Activated naive CD8-positive, alpha-beta T cell treated with anti-CD3 and anti-CD28 coated beads, Interleukin-2, amount 10 ng/mL, durations not matched to agents 7 days and 5 days (primary cell): ENCODE data around the gene RHOT1. TPM values are rescaled to one million over a fixed set of nuclear protein-coding genes. Genes with fewer than 3 reads are reported as not detected.

Experiments
- ATAC-seq: fragments of 150-1000 bp; cut with Tn5 transposase; one replicate; pipeline ENCODE4 v1.10.0; 2021; ENCODE audit warnings: low read depth, moderate library complexity
- POLR2A ChIA-PET: fragments of 350-600 bp; sonication (Branson Sonifier 250); formaldehyde crosslinking; loops from one replicate; lab custom pipeline; 2021; ENCODE audit warnings: antibody characterized with exemption; lab: Charles Lee
- DNase-seq: peaks from one replicate; pipeline ENCODE4 v3.0.0; 2021
- H3K27ac Mint-ChIP-seq: one replicate; pipeline ENCODE4 v1.8.0; 2022; ENCODE audit warnings: mild to moderate bottlenecking, mixed read lengths
- H3K27me3 Mint-ChIP-seq: one replicate; pipeline ENCODE4 v1.8.0; 2022; ENCODE audit warnings: mild to moderate bottlenecking, moderate library complexity, mixed read lengths
- H3K36me3 Mint-ChIP-seq: one replicate; pipeline ENCODE4 v1.8.0; 2021; ENCODE audit warnings: mild to moderate bottlenecking, mixed read lengths
- H3K4me1 Mint-ChIP-seq: one replicate; pipeline ENCODE4 v1.8.0; 2021; ENCODE audit warnings: mixed read lengths
- H3K4me3 Mint-ChIP-seq: one replicate; pipeline ENCODE4 v1.8.0; 2022; ENCODE audit warnings: mild to moderate bottlenecking, moderate library complexity, mixed read lengths
- H3K9me3 Mint-ChIP-seq: one replicate; pipeline ENCODE4 v1.8.0; 2021; ENCODE audit warnings: mixed read lengths
- total RNA-seq, 2 experiments: library from RNA; stranded (reverse); gene quantifications; one replicate each; pipeline ENCODE4 v1.2.3, GENCODE V29; 2021

The RHOT1 gene
- total RNA-seq, 2 experiments from 2014 or later = 29.8 to 30.0 TPM

DNA sequence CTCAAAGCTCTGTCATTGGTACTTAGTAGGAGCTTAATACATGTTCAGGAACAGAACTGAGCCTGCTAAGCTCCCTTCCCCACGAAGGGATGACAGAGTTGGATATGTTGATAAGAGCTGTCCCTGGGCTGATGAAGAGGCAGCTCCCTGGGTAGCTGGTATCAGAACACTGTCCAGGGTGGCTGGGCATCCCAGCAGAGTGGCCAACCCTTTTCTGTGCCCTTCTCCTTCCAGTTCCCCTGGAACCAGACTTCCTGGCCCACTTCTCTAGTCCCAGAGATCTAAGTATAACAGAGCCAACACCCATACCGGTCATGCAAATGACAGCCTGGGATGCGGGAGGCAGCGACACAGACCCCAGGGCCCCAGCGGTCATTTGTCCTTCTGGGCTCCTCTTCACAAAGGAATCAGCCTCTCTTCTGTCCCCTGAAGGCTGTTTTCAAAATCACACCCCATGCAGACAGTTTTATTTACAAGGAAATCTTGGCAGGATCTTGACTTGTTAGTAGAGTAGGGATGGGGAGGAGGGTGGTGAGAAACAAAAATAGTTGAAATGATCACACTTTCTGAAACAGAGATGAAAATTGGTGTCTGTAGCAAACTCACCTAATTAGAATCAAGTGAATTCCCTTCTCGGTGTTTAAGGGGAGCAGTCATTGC is 122.0 kb downstream of the RHOT1 start:
- Mint-ChIP-seq H3K4me3 (peak overlapping the region; percentile 10), H3K27me3 (peaks cover 70% of the 10 kb centered on the region), H3K4me1 (peaks cover 9% of the 10 kb centered on the region), H3K27ac (no peak overlapping the region), H3K9me3 (no peaks in the 10 kb centered on the region), H3K36me3 (no peaks in the 10 kb centered on the region)
- POLR2A ChIA-PET = no interaction called here
- DNase-seq = no peak
- no peak for ATAC-seq

DNA sequence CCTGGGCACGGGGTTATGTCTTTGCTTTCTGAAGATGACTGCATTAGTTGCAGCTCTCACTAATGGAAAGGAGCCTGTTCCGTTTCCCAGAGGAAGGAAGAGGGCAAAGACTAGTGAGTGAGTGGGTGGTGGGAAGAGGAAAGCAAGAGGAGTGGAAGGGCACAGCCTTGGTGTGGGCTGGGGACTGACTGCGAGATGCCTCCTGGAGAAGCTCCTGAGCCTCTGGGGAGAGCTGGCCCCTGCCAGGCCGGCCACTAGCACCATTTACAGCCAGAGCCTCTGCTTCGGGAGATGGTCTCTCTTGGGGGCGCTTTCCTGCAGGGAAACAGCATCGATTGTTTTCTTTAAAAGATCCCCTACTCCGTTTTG is 122.5 kb downstream of the RHOT1 start:
- DNase-seq (no peak), ATAC-seq (no peak)
- H3K9me3 Mint-ChIP-seq = no peaks in the 10 kb centered on the region
- H3K36me3 Mint-ChIP-seq = no peaks in the 10 kb centered on the region
- no peak overlapping the region for H3K27ac Mint-ChIP-seq
- peak overlapping the region; percentile 76 for H3K4me3 Mint-ChIP-seq
- H3K4me1 Mint-ChIP-seq = peaks cover 9% of the 10 kb centered on the region
- H3K27me3 Mint-ChIP-seq = peaks cover 70% of the 10 kb centered on the region
- POLR2A ChIA-PET = no interaction called here

DNA sequence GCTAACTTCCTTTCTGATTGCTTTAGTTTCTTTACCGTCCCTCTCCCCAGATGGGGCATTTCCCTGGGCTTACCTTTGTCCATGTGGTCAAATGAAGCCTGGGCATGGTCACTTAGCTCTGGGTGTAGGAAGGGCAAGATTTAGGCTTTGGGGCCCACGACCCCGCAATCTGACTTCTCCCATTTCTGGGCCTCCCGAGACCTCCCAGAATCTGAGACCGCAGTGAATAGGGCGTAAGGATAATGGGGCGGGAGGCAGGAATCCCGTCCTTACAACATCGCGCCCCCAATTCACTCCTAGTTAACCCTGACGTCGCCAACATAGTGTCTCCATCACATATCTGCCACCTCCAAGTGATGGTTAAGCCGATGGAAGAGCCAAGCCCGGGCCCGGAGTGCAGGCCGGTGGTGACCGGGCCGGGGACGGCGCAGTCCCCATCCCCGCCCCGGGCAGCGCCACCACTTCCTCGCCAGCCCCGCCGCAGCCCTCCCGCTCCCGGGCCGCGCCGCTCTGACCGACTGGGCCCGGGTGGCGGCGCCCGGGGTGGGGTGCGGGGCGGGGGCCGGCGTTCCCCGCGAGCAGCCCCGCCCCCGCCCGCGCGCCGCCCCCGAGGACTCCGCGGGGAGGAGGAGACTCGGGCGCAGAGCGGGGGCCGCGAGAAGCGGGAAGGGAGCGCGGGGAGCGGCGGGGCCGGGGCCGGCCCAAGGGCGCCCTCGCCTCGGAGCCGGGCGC is 123.1 kb downstream of the RHOT1 start, which contains the start of gene RHBDL3:
TSS of gene RHBDL3 (plus strand) at position 641 of the 732 bp plus-strand sequence. CDS start 358 bp downstream, outside the sequence.
- ATAC-seq (peak; percentile 51), DNase-seq (peak; percentile 52)
- H3K4me1 Mint-ChIP-seq = peaks cover 9% of the 10 kb centered on the region
- H3K4me3 Mint-ChIP-seq = peak within 1 kb of the TSS; percentile 76
- no peak within 1 kb of the TSS for H3K27ac Mint-ChIP-seq
- H3K27me3 Mint-ChIP-seq = peaks cover 75% of the 10 kb centered on the region
- H3K9me3 Mint-ChIP-seq = no peaks in the 10 kb centered on the region
- no peaks in the 10 kb centered on the region for H3K36me3 Mint-ChIP-seq
- POLR2A ChIA-PET = no interaction called here

DNA sequence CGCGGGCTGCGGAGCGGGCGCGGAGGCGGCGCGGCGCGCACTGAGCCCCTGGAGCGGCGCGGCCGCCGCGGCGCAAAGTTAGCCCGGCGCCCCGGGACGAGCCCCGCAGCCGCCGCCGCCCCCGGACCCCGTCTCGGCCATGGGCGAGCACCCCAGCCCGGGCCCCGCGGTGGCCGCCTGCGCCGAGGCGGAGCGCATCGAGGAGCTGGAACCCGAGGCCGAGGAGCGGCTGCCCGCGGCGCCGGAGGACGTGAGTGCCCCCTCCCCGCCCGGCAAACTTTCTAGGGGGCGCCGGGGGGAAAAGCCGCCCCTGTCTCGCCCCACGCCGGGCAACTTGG is 123.7 kb downstream of the RHOT1 start:
- Mint-ChIP-seq H3K27me3 (peaks cover 78% of the 10 kb centered on the region), H3K4me3 (no peak overlapping the region), H3K36me3 (no peaks in the 10 kb centered on the region), H3K9me3 (no peaks in the 10 kb centered on the region), H3K4me1 (peaks cover 9% of the 10 kb centered on the region), H3K27ac (no peak overlapping the region)
- POLR2A ChIA-PET = no interaction called here
- DNase-seq = peak; percentile 43
- peak; percentile 13 for ATAC-seq

DNA sequence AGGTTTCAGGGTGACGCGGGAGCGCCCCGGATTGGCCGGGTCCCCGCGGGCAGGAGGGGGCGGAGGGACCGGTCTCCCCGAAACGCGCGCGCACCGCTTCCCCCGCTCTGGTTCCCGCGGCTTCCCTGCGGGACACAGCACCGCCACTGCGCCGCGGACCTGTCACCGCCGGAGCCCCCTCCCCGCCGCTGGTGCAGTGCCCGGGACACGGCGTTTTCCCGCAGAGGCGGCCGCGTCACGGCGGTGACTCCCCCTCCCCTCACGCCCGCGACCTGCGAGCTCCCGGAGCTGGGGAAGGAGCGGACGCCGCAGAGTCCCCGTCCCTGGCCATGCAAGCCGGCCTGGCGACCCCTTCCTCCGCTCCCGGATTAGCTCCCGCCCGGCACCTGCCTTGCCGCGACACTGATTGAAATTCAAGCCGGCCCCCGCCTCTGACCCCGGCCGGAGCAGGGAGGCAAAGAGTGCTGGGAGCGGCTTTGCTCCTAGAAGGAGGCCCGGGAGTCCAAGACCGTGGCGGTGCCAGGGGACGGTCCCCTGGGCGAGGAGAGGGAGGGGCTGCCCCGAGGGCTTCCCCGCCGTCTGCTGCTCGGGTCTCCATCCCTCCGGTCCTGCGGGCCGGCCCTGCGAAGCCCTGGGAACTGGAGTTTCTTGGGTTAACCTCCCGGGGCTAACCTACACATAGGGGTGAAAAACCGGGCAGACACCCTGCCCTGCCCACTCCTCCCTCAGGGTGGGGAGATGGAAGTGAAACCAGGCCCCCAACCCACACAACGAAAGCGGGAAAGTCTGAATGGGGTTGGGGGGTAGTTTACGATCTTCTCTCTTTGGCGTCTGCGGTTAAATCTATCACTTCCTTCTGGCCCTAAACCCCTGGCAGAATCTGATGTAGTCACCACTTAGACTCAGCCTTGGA is 124.3 kb downstream of the RHOT1 start:
- Mint-ChIP-seq H3K36me3 (no peaks in the 10 kb centered on the region), H3K27ac (no peak overlapping the region), H3K9me3 (no peaks in the 10 kb centered on the region), H3K27me3 (peaks cover 78% of the 10 kb centered on the region), H3K4me1 (peaks cover 9% of the 10 kb centered on the region), H3K4me3 (peak overlapping the region; percentile 74)
- DNase-seq = peak; percentile 57
- POLR2A ChIA-PET = no interaction called here
- peak; percentile 23 for ATAC-seq

DNA sequence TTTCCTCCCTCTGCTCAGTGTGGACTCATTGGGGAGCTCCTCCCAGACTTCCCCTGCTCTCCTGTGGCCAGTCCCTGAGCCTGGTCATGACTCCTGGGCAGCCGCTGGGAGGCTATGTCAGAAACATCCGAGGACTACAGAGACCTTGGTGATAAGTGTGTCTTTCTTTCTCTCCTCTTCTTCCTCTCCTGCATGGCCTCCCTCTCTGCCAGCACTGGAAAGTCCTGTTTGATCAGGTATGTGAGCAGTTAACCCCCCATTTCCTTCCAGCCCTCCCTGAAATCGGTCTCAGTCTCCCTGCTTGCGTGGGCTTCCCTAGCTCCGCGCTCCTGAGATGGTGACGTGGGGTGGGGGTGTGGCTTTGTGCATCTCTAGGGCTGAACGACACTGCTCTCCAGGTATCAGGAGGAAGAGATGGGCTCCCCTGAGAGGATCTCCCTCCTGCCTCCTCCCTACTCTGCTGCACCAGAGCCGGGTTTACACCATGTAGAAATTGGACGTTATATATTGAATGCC is 125.4 kb downstream of the RHOT1 start:
- Mint-ChIP-seq H3K4me3 (peak overlapping the region; percentile 70), H3K36me3 (no peaks in the 10 kb centered on the region), H3K4me1 (peaks cover 9% of the 10 kb centered on the region), H3K9me3 (no peaks in the 10 kb centered on the region), H3K27me3 (peaks cover 78% of the 10 kb centered on the region), H3K27ac (no peak overlapping the region)
- DNase-seq (no peak), ATAC-seq (peak; percentile 13)
- POLR2A ChIA-PET = interaction anchor here (0.6 kb wide), 1 partner anchor 61 kb away, joined by 3 read pairs; no protein-coding TSS in a partner anchor

DNA sequence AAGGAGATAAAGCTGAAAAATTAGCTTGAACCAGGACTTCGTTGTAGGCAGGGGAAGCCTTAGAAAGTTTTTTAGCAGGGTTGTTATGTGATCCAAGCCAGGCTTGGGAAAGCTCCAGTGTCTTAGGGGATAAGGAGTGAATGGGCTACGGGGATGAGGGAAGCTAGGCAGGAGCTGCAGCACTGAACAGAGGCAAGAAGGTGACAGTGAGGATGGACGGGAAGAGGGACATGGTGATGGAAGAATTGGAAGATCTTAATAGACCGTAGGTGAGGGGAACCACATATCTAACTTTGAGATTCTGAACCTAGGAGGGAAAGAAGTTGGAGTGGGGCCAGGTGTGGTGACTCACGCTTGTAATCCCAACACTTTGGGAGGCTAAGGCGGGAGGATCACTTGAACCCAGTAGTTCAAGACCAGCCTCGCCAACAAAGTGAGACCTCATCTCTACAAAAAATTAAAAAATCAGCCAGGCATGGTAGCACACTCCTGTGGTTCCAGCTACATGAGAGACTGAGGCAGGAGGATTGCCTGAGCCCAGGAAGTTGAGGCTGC is 126.5 kb downstream of the RHOT1 start:
- POLR2A ChIA-PET = no interaction called here
- no peak overlapping the region for H3K27ac Mint-ChIP-seq
- peaks cover 9% of the 10 kb centered on the region for H3K4me1 Mint-ChIP-seq
- ATAC-seq (no peak), DNase-seq (no peak)
- no peaks in the 10 kb centered on the region for H3K9me3 Mint-ChIP-seq
- no peaks in the 10 kb centered on the region for H3K36me3 Mint-ChIP-seq
- H3K4me3 Mint-ChIP-seq = no peak overlapping the region
- H3K27me3 Mint-ChIP-seq = peaks cover 73% of the 10 kb centered on the region

DNA sequence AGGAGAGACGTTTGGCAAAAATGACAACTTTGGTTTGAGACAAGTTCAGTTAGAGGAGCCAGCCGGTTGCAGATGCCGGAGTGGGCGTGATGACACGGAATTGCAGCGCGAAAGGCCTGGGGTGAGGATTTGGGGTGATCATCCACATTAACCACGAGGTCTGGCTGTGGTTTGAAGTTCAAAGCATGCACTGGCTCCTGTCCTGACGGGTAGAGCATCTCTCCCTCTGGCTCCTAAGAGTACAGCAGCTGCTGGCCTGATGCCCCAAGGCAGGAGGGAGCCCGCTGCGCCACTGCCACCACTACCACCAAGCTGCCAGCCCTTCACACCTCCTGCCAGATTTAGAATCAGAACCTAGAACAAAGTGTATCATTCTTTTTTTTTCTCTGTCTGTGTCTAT is 127.1 kb downstream of the RHOT1 start:
- Mint-ChIP-seq H3K27me3 (peaks cover 70% of the 10 kb centered on the region), H3K36me3 (no peaks in the 10 kb centered on the region), H3K27ac (no peak overlapping the region), H3K4me1 (peaks cover 9% of the 10 kb centered on the region), H3K4me3 (no peak overlapping the region), H3K9me3 (no peaks in the 10 kb centered on the region)
- DNase-seq (no peak), ATAC-seq (no peak)
- POLR2A ChIA-PET = no interaction called here

DNA sequence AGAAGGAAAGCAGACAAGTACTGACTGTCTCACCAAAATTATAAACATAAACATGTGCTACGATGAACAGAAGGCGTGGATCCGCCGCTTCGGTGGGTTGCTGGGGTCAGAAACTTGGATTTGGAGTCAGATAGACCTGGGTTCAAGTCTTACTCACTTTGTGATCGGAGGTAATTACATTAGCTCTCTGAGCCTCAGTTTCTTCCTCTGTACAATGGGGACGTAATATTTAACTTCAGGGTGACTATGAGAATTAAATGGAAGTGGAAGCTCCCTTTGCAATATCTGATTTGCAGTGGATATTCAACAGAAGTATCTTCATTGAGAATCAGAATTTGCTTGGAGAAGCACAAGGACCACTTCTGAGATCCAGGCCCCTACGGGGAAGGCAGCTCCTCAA is 129.5 kb downstream of the RHOT1 start:
- Mint-ChIP-seq H3K9me3 (no peaks in the 10 kb centered on the region), H3K4me3 (no peak overlapping the region), H3K4me1 (peaks cover 8% of the 10 kb centered on the region), H3K36me3 (no peaks in the 10 kb centered on the region), H3K27me3 (peaks cover 58% of the 10 kb centered on the region), H3K27ac (no peak overlapping the region)
- no peak for DNase-seq
- POLR2A ChIA-PET = interaction anchor here (0.5 to 0.6 kb wide), 2 partner anchors 12 to 144 kb away, joined by 3 read pairs; no protein-coding TSS in a partner anchor
- ATAC-seq = no peak

DNA sequence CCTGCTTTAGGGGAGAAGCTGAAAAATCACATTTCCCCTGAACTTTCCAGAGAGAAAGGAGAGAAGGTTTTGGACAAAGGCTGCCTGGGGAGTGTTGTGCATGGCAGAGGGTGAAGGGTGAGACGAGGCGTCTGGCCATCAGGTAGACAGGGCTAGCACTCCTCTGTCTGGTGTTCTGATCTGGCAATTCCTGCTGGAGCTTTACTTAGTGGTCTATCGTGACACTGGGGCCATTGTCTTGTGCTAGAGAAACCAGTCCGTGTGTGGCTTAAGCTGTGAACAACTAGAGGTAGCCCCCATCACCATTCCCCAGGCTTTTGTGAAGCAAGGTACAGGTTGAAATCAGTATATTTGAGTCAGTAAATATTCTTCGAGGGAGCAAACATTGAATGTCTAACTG is 131.8 kb downstream of the RHOT1 start:
- H3K9me3 Mint-ChIP-seq = no peaks in the 10 kb centered on the region
- no peak overlapping the region for H3K27ac Mint-ChIP-seq
- ATAC-seq (no peak), DNase-seq (no peak)
- POLR2A ChIA-PET = no interaction called here
- H3K4me1 Mint-ChIP-seq = no peaks in the 10 kb centered on the region
- H3K4me3 Mint-ChIP-seq = no peak overlapping the region
- no peaks in the 10 kb centered on the region for H3K36me3 Mint-ChIP-seq
- H3K27me3 Mint-ChIP-seq = peaks cover 42% of the 10 kb centered on the region

DNA sequence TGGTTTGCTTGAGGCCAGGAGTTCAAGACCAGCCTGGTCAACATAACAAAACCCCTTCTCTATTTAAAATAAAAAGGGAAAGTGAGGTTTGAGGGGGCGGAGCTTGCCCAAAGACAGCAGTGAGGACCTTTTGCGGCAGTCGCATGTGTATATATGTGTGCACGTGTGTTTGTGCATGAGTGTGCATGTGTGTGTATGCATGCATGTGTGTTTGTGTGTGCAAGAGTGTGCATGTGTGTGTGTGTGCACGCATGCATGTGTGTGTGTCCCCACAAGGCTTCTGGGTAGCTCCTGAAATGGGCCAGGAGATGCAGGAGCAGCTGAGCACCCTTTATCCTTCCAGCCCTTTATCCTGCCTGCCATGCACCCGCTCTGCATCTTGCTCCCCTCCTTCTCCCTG is 132.3 kb downstream of the RHOT1 start:
- Mint-ChIP-seq H3K4me1 (no peaks in the 10 kb centered on the region), H3K27me3 (peaks cover 37% of the 10 kb centered on the region), H3K27ac (no peak overlapping the region), H3K36me3 (no peaks in the 10 kb centered on the region), H3K4me3 (no peak overlapping the region), H3K9me3 (no peaks in the 10 kb centered on the region)
- ATAC-seq (no peak), DNase-seq (no peak)
- POLR2A ChIA-PET = no interaction called here
